HFFc6 (cell line): ENCODE results near the gene PDGFB. TPM values are rescaled to one million over a fixed set of nuclear protein-coding genes. Genes with fewer than 3 reads are reported as not detected.

Experiments used
- DNase-seq: peaks from one replicate; pipeline ENCODE4 v3.0.0-alpha.2; 2018
- H3K27ac Mint-ChIP-seq: 2 replicates; pipeline ENCODE4 v1.8.0; 2020; ENCODE audit warnings: mild to moderate bottlenecking, mixed read lengths
- H3K27me3 Mint-ChIP-seq: 2 replicates; pipeline ENCODE4 v1.8.0; 2021; ENCODE audit warnings: mild to moderate bottlenecking, moderate library complexity, mixed read lengths; ENCODE audit not compliant: insufficient read depth
- H3K36me3 Mint-ChIP-seq: 2 replicates; pipeline ENCODE4 v1.8.0; 2021; ENCODE audit warnings: low read depth, mixed read lengths
- H3K4me1 Mint-ChIP-seq: 2 replicates; pipeline ENCODE4 v1.8.0; 2020; ENCODE audit warnings: low read depth, mixed read lengths
- H3K4me3 Mint-ChIP-seq: 2 replicates; pipeline ENCODE4 v1.8.0; 2020; ENCODE audit warnings: mild to moderate bottlenecking, moderate library complexity, mixed read lengths
- H3K9me3 Mint-ChIP-seq: 2 replicates; pipeline ENCODE4 v1.8.0; 2020; ENCODE audit warnings: mild to moderate bottlenecking, mixed read lengths
- CTCF ChIP-seq: fragments of 200-600 bp; sonication (generic); IDR thresholded peaks from 2 replicates; pipeline ENCODE4 v1.5.0; 2021; ENCODE audit warnings: antibody characterized with exemption, mild to moderate bottlenecking
- total RNA-seq, 6 experiments: library from RNA; stranded (reverse); fragmentation: NEBNext Ultra II Directional; extraction: Animal tissue kit (Norgen Biotek cat#: 25700); gene quantifications; 2 replicates in 1 of 6; 3 replicates in 5 of 6; pipeline ENCODE4 v1.2.3, GENCODE V29; 2021

The PDGFB gene
- total RNA-seq, 6 experiments from 2014 or later: not detected

- no peak overlapping the region for H3K27ac Mint-ChIP-seq
- DNase-seq: no peak
- H3K4me3 Mint-ChIP-seq: no peak overlapping the region
Observed at GRCh38 chr22:39223091-39223710, 21.6 kb downstream of the PDGFB start.

GRCh38 chr22:39221999-39222686 lies 22.6 kb downstream of the PDGFB start:
- Mint-ChIP-seq H3K27me3 (peaks cover 4% of the 10 kb centered on the region), H3K9me3 (peaks cover 2% of the 10 kb centered on the region; the same call in 1 of the 2 replicates), H3K36me3 (peaks cover 5% of the 10 kb centered on the region; the same call in 1 of the 2 replicates), H3K4me3 (no peak overlapping the region), H3K27ac (no peak overlapping the region), H3K4me1 (peaks cover 5% of the 10 kb centered on the region)
- TF ChIP-seq CTCF: no peak
- DNase-seq: no peak

More at GRCh38 chr22:39223091-39223710, 21.6 kb downstream of the PDGFB start:
- Mint-ChIP-seq H3K36me3 (0 out of 2 replicates have a peak, but pooled peaks cover under 1% of the 10 kb centered on the region), H3K27me3 (peaks cover 7% of the 10 kb centered on the region), H3K9me3 (no peaks in the 10 kb centered on the region), H3K4me1 (peaks cover 5% of the 10 kb centered on the region)
- no peak for TF ChIP-seq CTCF

- Mint-ChIP-seq H3K27me3 (peaks cover 6% of the 10 kb centered on the region), H3K27ac (no peak overlapping the region), H3K4me1 (peaks cover 5% of the 10 kb centered on the region), H3K36me3 (peaks cover 5% of the 10 kb centered on the region; the same call in 1 of the 2 replicates), H3K9me3 (peaks cover 4% of the 10 kb centered on the region; the same call in 1 of the 2 replicates), H3K4me3 (no peak overlapping the region)
- no peak for TF ChIP-seq CTCF
- DNase-seq: no peak
Observed at GRCh38 chr22:39220890-39221850, 23.6 kb downstream of the PDGFB start.

- Mint-ChIP-seq H3K27me3 (peaks cover 11% of the 10 kb centered on the region), H3K9me3 (peaks cover 4% of the 10 kb centered on the region; the same call in 1 of the 2 replicates), H3K36me3 (peaks cover 5% of the 10 kb centered on the region; the same call in 1 of the 2 replicates), H3K4me1 (peaks cover 5% of the 10 kb centered on the region), H3K27ac (no peak overlapping the region), H3K4me3 (no peak overlapping the region)
- no peak for TF ChIP-seq CTCF
- no peak for DNase-seq
Observed at GRCh38 chr22:39220450-39220849, 24.3 kb downstream of the PDGFB start.
